ENCODE data around the gene TTC7B. TPM values are rescaled to one million over a fixed set of nuclear protein-coding genes. Genes with fewer than 3 reads are reported as not detected.
A peak's percentile ranks its signal among the peaks of the same experiment; 100 is the strongest.

The TTC7B gene
- total and polyA plus RNA-seq, 12 donors: 10.0 to 58.4 (median 24.7) TPM

GRCh38 chr14:90791486-90791885 is 24.7 kb downstream of the TTC7B start:
- no peaks in the 10 kb centered on the region for H3K27me3 ChIP-seq
- TF ChIP-seq, protein P1, sequence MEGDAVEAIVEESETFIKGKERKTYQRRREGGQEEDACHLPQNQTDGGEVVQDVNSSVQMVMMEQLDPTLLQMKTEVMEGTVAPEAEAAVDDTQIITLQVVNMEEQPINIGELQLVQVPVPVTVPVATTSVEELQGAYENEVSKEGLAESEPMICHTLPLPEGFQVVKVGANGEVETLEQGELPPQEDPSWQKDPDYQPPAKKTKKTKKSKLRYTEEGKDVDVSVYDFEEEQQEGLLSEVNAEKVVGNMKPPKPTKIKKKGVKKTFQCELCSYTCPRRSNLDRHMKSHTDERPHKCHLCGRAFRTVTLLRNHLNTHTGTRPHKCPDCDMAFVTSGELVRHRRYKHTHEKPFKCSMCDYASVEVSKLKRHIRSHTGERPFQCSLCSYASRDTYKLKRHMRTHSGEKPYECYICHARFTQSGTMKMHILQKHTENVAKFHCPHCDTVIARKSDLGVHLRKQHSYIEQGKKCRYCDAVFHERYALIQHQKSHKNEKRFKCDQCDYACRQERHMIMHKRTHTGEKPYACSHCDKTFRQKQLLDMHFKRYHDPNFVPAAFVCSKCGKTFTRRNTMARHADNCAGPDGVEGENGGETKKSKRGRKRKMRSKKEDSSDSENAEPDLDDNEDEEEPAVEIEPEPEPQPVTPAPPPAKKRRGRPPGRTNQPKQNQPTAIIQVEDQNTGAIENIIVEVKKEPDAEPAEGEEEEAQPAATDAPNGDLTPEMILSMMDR (IDR thresholded peaks at IDR 0.05): no peak
- TF ChIP-seq POLR2A (IDR thresholded peaks at IDR 0.05): no peak

DNA sequence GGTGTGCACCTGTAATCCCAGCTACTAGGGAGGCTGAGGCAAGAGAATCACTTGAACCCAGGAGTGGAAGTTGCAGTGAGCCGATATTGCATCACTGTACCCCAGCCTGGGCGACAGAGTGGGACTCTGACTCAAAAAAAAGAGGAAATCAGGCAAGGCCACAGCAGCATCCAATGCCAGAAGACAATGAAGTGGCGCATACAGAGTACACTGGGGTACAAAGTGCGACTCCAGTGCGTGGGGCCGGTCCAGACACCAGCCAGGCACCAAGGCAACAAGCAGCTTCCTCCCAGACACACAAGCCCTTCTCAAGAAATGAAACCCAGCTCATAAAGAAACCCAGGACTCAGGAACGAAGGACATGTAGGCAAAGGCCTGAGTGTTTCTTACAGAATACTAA is 28.2 kb downstream of the TTC7B start:
- peak in 2 of 7 donors; percentile 11 to 33 for DNase-seq
- no peaks in the 10 kb centered on the region for H3K27me3 ChIP-seq
- no peaks in the 10 kb centered on the region for H3K4me1 ChIP-seq (replicated peaks in 1 of 2)
- no peak overlapping the region for H3K4me3 ChIP-seq
- no peak overlapping the region for H3K27ac ChIP-seq
- TF ChIP-seq, protein P1 (IDR thresholded peaks at IDR 0.05): no peak
- TF ChIP-seq POLR2A (IDR thresholded peaks at IDR 0.05): no peak
- no peaks in the 10 kb centered on the region for H3K9me3 ChIP-seq (replicated peaks in 1 of 3)
- 80 to 90% (median 81%) methylated on average over 7 of the region's 7 CpGs for WGBS, 4 donors
- intact Hi-C loops (cut with DNase I): no loop called here
- H3K36me3 ChIP-seq (replicated peaks in 1 of 2): no peaks in the 10 kb centered on the region

More at GRCh38 chr14:90791486-90791885, 24.7 kb downstream of the TTC7B start:
- 91 to 97% (median 94%) methylated on average over 11 to 12 of the region's 12 CpGs for WGBS, 4 donors
- H3K36me3 ChIP-seq (replicated peaks in 1 of 2): no peaks in the 10 kb centered on the region
- no peaks in the 10 kb centered on the region for H3K9me3 ChIP-seq (replicated peaks in 1 of 3)
- no peak for DNase-seq
- H3K4me1 ChIP-seq (replicated peaks in 1 of 2): no peaks in the 10 kb centered on the region
- no peak overlapping the region for H3K4me3 ChIP-seq
- intact Hi-C loops (cut with DNase I): no loop called here
- H3K27ac ChIP-seq: no peak overlapping the region

DNA sequence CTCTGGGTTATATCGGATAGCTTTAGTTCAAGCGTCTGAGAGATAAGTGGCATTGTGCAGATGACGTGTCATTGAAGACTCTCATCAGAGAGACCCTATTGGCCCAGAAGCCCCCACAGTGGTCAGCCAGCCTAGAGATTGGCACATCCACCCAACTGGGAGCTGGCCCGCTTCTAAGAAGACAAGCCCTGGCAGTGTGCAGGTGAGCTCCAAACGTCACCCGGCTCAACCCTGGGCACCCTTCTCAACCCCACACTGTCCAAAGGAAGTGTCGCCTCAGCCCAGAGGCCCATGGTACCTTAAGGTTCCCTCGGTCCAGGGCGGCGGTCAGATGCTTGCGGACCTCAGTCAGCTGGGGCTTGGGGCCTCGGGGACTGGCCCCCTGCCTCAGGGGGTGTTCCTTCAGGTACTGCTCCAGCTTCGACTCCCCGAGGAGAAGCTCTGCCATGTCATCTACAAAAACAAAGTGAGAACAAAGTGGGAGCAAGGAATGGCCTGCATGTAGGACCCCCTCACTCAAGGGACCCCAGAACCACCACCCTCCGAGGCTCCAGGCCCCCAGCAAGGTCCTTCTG is 30.3 kb downstream of the TTC7B start:
- H3K36me3 ChIP-seq (replicated peaks in 1 of 2): peaks cover 0 to 2% of the 10 kb centered on the region in 2 donors
- no peak for TF ChIP-seq POLR2A (IDR thresholded peaks at IDR 0.05)
- TF ChIP-seq, protein P1 (IDR thresholded peaks at IDR 0.05): no peak
- no peak for DNase-seq
- H3K27ac ChIP-seq: no peak overlapping the region
- no peaks in the 10 kb centered on the region for H3K27me3 ChIP-seq
- H3K9me3 ChIP-seq (replicated peaks in 1 of 3): no peaks in the 10 kb centered on the region
- WGBS, 4 donors: 92 to 95% (median 95%) methylated on average over 9 to 15 of the region's 15 CpGs
- no peak overlapping the region for H3K4me3 ChIP-seq
- intact Hi-C loops (cut with DNase I): no loop called here
- H3K4me1 ChIP-seq (replicated peaks in 1 of 2): no peaks in the 10 kb centered on the region

DNA sequence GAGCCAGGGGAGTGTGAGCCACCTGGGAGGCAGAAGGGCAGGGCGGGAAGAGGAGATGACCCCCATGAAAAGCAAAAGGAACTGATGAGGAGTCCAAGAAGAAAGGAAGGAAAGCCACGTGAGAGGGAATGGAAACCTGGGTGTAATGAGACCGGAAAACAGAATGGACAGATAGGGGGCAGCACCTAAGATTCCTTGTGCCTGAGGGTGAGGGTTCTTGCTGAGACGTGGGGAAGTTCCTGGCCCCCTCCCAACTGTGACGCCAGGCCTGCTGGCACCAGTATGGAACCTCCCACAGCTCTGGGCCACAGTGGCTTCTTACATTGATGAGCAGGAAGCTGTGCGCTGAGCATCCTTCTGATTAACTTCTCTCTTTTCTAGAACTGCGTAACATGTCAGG is 30.8 kb downstream of the TTC7B start:
- H3K4me3 ChIP-seq: no peak overlapping the region
- 72 to 77% (median 74%) methylated on average over 7 of the region's 7 CpGs for WGBS, 4 donors
- H3K27ac ChIP-seq: no peak overlapping the region
- intact Hi-C loops (cut with DNase I): no loop called here
- H3K27me3 ChIP-seq: no peaks in the 10 kb centered on the region
- TF ChIP-seq POLR2A (IDR thresholded peaks at IDR 0.05): no peak
- TF ChIP-seq, protein P1 (IDR thresholded peaks at IDR 0.05): peak in 1 of 6 experiments; percentile 17
- H3K36me3 ChIP-seq (replicated peaks in 1 of 2): peaks cover 0 to 7% of the 10 kb centered on the region in 2 donors
- H3K9me3 ChIP-seq (replicated peaks in 1 of 3): no peaks in the 10 kb centered on the region
- no peaks in the 10 kb centered on the region for H3K4me1 ChIP-seq (replicated peaks in 1 of 2)
- peak in 4 of 7 donors; percentile 24 to 56 (median 44) for DNase-seq

All from adrenal gland (tissue), 12 donors.